Naive thymus-derived CD4-positive, alpha-beta T cell (primary cell): Measurements from ENCODE around the gene FGB. TPM values are rescaled to one million over a fixed set of nuclear protein-coding genes. Genes with fewer than 3 reads are reported as not detected.

Experiments
- ATAC-seq: fragments of 150-1000 bp; cut with Tn5 transposase; 2 replicates; pipeline ENCODE4 v1.10.0; 2021; ENCODE audit warnings: mild to moderate bottlenecking, moderate library complexity
- CTCF ChIA-PET: fragments of 350-600 bp; sonication (Branson Sonifier 250); formaldehyde crosslinking; loops from one replicate; lab custom pipeline; 2021; ENCODE audit warnings: antibody characterized with exemption; lab: Charles Lee
- POLR2A ChIA-PET: fragments of 350-600 bp; sonication (Branson Sonifier 250); formaldehyde crosslinking; loops from one replicate; lab custom pipeline; 2021; ENCODE audit warnings: antibody characterized with exemption, inconsistent platforms; lab: Charles Lee
- DNase-seq, 9 donors: peaks; one replicate each; pipeline versions ENCODE4 v3.0.0 to v3.0.0-alpha.2; 2020 to 2022; ENCODE audit warnings: mixed read lengths in 1 of 9
- H3K27ac ChIP-seq: one replicate; pipeline ENCODE4 v1.7.0; 2013; ENCODE audit warnings: mild to moderate bottlenecking, low read depth, low read length, moderate library complexity
- H3K27me3 ChIP-seq, 2 donors: one replicate each; pipeline ENCODE4 v1.7.0; 2013; ENCODE audit warnings: low read length in 2 of 2, mild to moderate bottlenecking in 2 of 2, moderate library complexity in 2 of 2; ENCODE audit not compliant: control insufficient read depth in 2 of 2, insufficient read depth in 2 of 2
- H3K36me3 ChIP-seq, 3 experiments: 1 replicate in 2 of 3; 2 replicates in 1 of 3; pipeline ENCODE4 v1.7.0; 2013; ENCODE audit warnings: low read length in 3 of 3, mild to moderate bottlenecking in 3 of 3, moderate library complexity in 1 of 3; ENCODE audit not compliant: insufficient read depth in 3 of 3, control insufficient read depth in 2 of 3
- H3K4me1 ChIP-seq, 2 donors: one replicate each; pipeline ENCODE4 v1.7.0; 2013; ENCODE audit warnings: low read length in 2 of 2, mild to moderate bottlenecking in 2 of 2, moderate library complexity in 1 of 2; ENCODE audit not compliant: control insufficient read depth in 2 of 2, insufficient read depth in 2 of 2
- H3K4me3 ChIP-seq: 2 replicates; pipeline ENCODE4 v1.7.0; 2013; ENCODE audit warnings: mild to moderate bottlenecking, low read length
- H3K9me3 ChIP-seq, 3 experiments: 1 replicate in 2 of 3; 2 replicates in 1 of 3; pipeline ENCODE4 v1.7.0; 2013; ENCODE audit warnings: low read length in 3 of 3; ENCODE audit not compliant: control insufficient read depth in 2 of 3
- H3K27ac Mint-ChIP-seq, 9 donors: one replicate each; pipeline ENCODE4 v1.8.0; 2020 to 2022; ENCODE audit warnings: mixed read lengths in 9 of 9, mild to moderate bottlenecking in 8 of 9, moderate library complexity in 5 of 9, inconsistent platforms in 2 of 9
- H3K27me3 Mint-ChIP-seq, 5 donors: one replicate each; pipeline ENCODE4 v1.8.0; 2021 to 2022; ENCODE audit warnings: mixed read lengths in 5 of 5, mild to moderate bottlenecking in 1 of 5
- H3K36me3 Mint-ChIP-seq, 5 donors: one replicate each; pipeline ENCODE4 v1.8.0; 2020 to 2022; ENCODE audit warnings: mixed read lengths in 5 of 5, mild to moderate bottlenecking in 3 of 5, inconsistent platforms in 1 of 5
- H3K4me1 Mint-ChIP-seq, 7 donors: one replicate each; pipeline ENCODE4 v1.8.0; 2020 to 2022; ENCODE audit warnings: mixed read lengths in 7 of 7, mild to moderate bottlenecking in 3 of 7, inconsistent platforms in 1 of 7
- H3K4me3 Mint-ChIP-seq, 10 donors: one replicate each; pipeline ENCODE4 v1.8.0; 2020 to 2022; ENCODE audit warnings: mild to moderate bottlenecking in 10 of 10, mixed read lengths in 10 of 10, moderate library complexity in 6 of 10, inconsistent platforms in 2 of 10
- H3K9me3 Mint-ChIP-seq, 11 donors: one replicate each; pipeline ENCODE4 v1.8.0; 2020 to 2022; ENCODE audit warnings: mixed read lengths in 11 of 11, mild to moderate bottlenecking in 4 of 11, inconsistent platforms in 1 of 11, moderate library complexity in 1 of 11
- intact Hi-C, 2 donors: fragments of 100-400 bp; cut with micrococcal nuclease; formaldehyde crosslinking; loops; one replicate each; pipeline ENCODE4 v1.15.1; 2023
- polyA plus RNA-seq, 2 donors: library from polyadenylated mRNA; unstranded; fragments of 300-500 nt; fragmentation: Illumina TruSeq; gene quantifications; one replicate each; pipeline ENCODE4 v1.2.3, GENCODE V29; 2021
- total RNA-seq, 6 experiments: library from RNA in 5 of 6; stranded (reverse) in 5 of 6; gene quantifications; 1 replicate in 5 of 6; 2 replicates in 1 of 6; pipeline ENCODE4 v1.2.3 and lab custom pipeline; 2021 to 2026

FGB gene
- total and polyA plus RNA-seq, 7 experiments from 2014 or later: not detected

- intact Hi-C loops: no loop called here
- Mint-ChIP-seq H3K9me3 (peaks cover 0 to 5% (median 0%) of the 10 kb centered on the region in 11 donors), H3K4me1 (peaks cover 0 to 18% (median 4%) of the 10 kb centered on the region in 7 donors), H3K4me3 (no peak overlapping the region), H3K27me3 (peaks cover 5 to 38% (median 15%) of the 10 kb centered on the region in 5 donors), H3K36me3 (peaks cover 0 to 7% (median 0%) of the 10 kb centered on the region in 5 donors), H3K27ac (no peak overlapping the region)
- no peaks in the 10 kb centered on the region for H3K9me3 ChIP-seq
- no peak overlapping the region for H3K27ac ChIP-seq
- H3K36me3 ChIP-seq: no peaks in the 10 kb centered on the region
- no peak overlapping the region for H3K4me3 ChIP-seq
- DNase-seq (no peak), ATAC-seq (no peak)
- H3K27me3 ChIP-seq: no peaks in the 10 kb centered on the region
- no peaks in the 10 kb centered on the region for H3K4me1 ChIP-seq
- ChIA-PET CTCF (no interaction called here), POLR2A (no interaction called here)
Observed at GRCh38 chr4:154615211-154615610, 52.4 kb downstream of the FGB start.

- Histone ChIP-seq H3K27ac (no peak overlapping the region), H3K4me3 (no peak overlapping the region), H3K36me3 (no peaks in the 10 kb centered on the region), H3K4me1 (no peaks in the 10 kb centered on the region), H3K9me3 (no peaks in the 10 kb centered on the region), H3K27me3 (no peaks in the 10 kb centered on the region)
- intact Hi-C loops: no loop called here
- peaks cover 5 to 33% (median 12%) of the 10 kb centered on the region in 5 donors for H3K27me3 Mint-ChIP-seq
- H3K4me1 Mint-ChIP-seq: peaks cover 0 to 18% (median 4%) of the 10 kb centered on the region in 7 donors
- H3K4me3 Mint-ChIP-seq: peak overlapping the region in 2 of 10 donors; percentile 6 to 35
- CTCF ChIA-PET: interaction anchor here (1.2 kb wide), 1 partner anchor 57 kb away, joined by 3 read pairs; no protein-coding TSS in a partner anchor
- peaks cover 0 to 7% (median 0%) of the 10 kb centered on the region in 5 donors for H3K36me3 Mint-ChIP-seq
- no peak for ATAC-seq
- POLR2A ChIA-PET: no interaction called here
- peaks cover 0 to 5% (median 0%) of the 10 kb centered on the region in 11 donors for H3K9me3 Mint-ChIP-seq
- peak overlapping the region in 1 of 9 donors; percentile 84 for H3K27ac Mint-ChIP-seq
- no peak for DNase-seq
Observed at GRCh38 chr4:154616287-154616686, 53.5 kb downstream of the FGB start.

- ATAC-seq: no peak
- Mint-ChIP-seq H3K27me3 (peaks cover 2 to 33% (median 10%) of the 10 kb centered on the region in 5 donors), H3K36me3 (peaks cover 0 to 7% (median 0%) of the 10 kb centered on the region in 5 donors), H3K27ac (peak overlapping the region in 1 of 9 donors; percentile 84), H3K4me3 (peak overlapping the region in 4 of 10 donors; percentile 6 to 43 (median 16)), H3K9me3 (peaks cover 0 to 5% (median 0%) of the 10 kb centered on the region in 11 donors), H3K4me1 (peaks cover 0 to 18% (median 5%) of the 10 kb centered on the region in 7 donors)
- POLR2A ChIA-PET: no interaction called here
- intact Hi-C loops: no loop called here
- CTCF ChIA-PET: interaction anchor here (1.2 kb wide), 1 partner anchor 57 kb away, joined by 3 read pairs; no protein-coding TSS in a partner anchor
- Histone ChIP-seq H3K36me3 (no peaks in the 10 kb centered on the region), H3K27me3 (no peaks in the 10 kb centered on the region), H3K4me3 (no peak overlapping the region), H3K4me1 (no peaks in the 10 kb centered on the region), H3K9me3 (no peaks in the 10 kb centered on the region), H3K27ac (no peak overlapping the region)
- no peak for DNase-seq
Observed at GRCh38 chr4:154616731-154617130, 53.9 kb downstream of the FGB start.

- ChIA-PET CTCF (interaction anchor here (1.3 to 1.7 kb wide), 2 partner anchors 66 to 68 kb away, joined by 4 to 13 read pairs; partner anchors contain the start of gene PLRG1), POLR2A (no interaction called here)
- Mint-ChIP-seq H3K4me3 (no peak overlapping the region), H3K27me3 (peaks cover 0 to 26% (median 10%) of the 10 kb centered on the region in 5 donors), H3K27ac (no peak overlapping the region), H3K9me3 (peaks cover 0 to 5% (median 0%) of the 10 kb centered on the region in 11 donors), H3K4me1 (peaks cover 0 to 18% (median 5%) of the 10 kb centered on the region in 7 donors), H3K36me3 (peaks cover 0 to 7% (median 0%) of the 10 kb centered on the region in 5 donors)
- H3K9me3 ChIP-seq: no peaks in the 10 kb centered on the region
- no peaks in the 10 kb centered on the region for H3K4me1 ChIP-seq
- intact Hi-C loops: loop anchor here (1.0 to 2.0 kb wide), 4 partner anchors 8 to 287 kb away; no protein-coding TSS in a partner anchor
- DNase-seq (no peak), ATAC-seq (no peak)
- H3K27me3 ChIP-seq: no peaks in the 10 kb centered on the region
- H3K27ac ChIP-seq: no peak overlapping the region
- no peaks in the 10 kb centered on the region for H3K36me3 ChIP-seq
- no peak overlapping the region for H3K4me3 ChIP-seq
Observed at GRCh38 chr4:154617820-154618317, 55.1 kb downstream of the FGB start.

GRCh38 chr4:154618708-154619315 lies 56.0 kb downstream of the FGB start:
- no peaks in the 10 kb centered on the region for H3K27me3 ChIP-seq
- H3K4me1 Mint-ChIP-seq: peaks cover 0 to 18% (median 5%) of the 10 kb centered on the region in 7 donors
- H3K27ac Mint-ChIP-seq: peak overlapping the region in 1 of 9 donors; percentile 21
- no peaks in the 10 kb centered on the region for H3K36me3 ChIP-seq
- ChIA-PET POLR2A (interaction anchor here (1.0 kb wide), 1 partner anchor 69 kb away, joined by 4 read pairs; the partner anchor contains the start of gene PLRG1), CTCF (interaction anchor here (0.7 to 1.7 kb wide), 5 partner anchors 13 to 69 kb away, joined by 3 to 13 read pairs (median 3); partner anchors contain the start of gene PLRG1)
- ATAC-seq: peak; percentile 76
- no peak overlapping the region for H3K4me3 Mint-ChIP-seq
- no peak overlapping the region for H3K4me3 ChIP-seq
- H3K9me3 Mint-ChIP-seq: peaks cover 0 to 5% (median 0%) of the 10 kb centered on the region in 11 donors
- peaks cover 0 to 23% (median 4%) of the 10 kb centered on the region in 5 donors for H3K27me3 Mint-ChIP-seq
- intact Hi-C loops: loop anchor here (1.0 to 2.0 kb wide), 4 partner anchors 7 to 288 kb away; no protein-coding TSS in a partner anchor
- H3K4me1 ChIP-seq: no peaks in the 10 kb centered on the region
- no peak overlapping the region for H3K27ac ChIP-seq
- peak in 7 of 9 donors; percentile 25 to 51 (median 39) for DNase-seq
- no peaks in the 10 kb centered on the region for H3K9me3 ChIP-seq
- H3K36me3 Mint-ChIP-seq: peaks cover 0 to 7% (median 0%) of the 10 kb centered on the region in 5 donors

- peaks cover 0 to 5% (median 0%) of the 10 kb centered on the region in 11 donors for H3K9me3 Mint-ChIP-seq
- CTCF ChIA-PET: interaction anchor here (1.1 kb wide), 1 partner anchor 68 kb away, joined by 5 read pairs; no protein-coding TSS in a partner anchor
- H3K4me1 Mint-ChIP-seq: peaks cover 0 to 18% (median 5%) of the 10 kb centered on the region in 7 donors
Observed at GRCh38 chr4:154620111-154620510, 57.3 kb downstream of the FGB start.

More at GRCh38 chr4:154620111-154620510, 57.3 kb downstream of the FGB start:
- Mint-ChIP-seq H3K36me3 (peaks cover 0 to 7% (median 0%) of the 10 kb centered on the region in 5 donors), H3K27ac (no peak overlapping the region), H3K4me3 (no peak overlapping the region), H3K27me3 (peaks cover 0 to 22% (median 3%) of the 10 kb centered on the region in 5 donors)
- no peak for DNase-seq
- intact Hi-C loops: loop anchor here in 1 of 2 donors (5.0 kb wide), 2 partner anchors 288 to 833 kb away; partner anchors contain the start of gene SFRP2
- Histone ChIP-seq H3K36me3 (no peaks in the 10 kb centered on the region), H3K27ac (no peak overlapping the region), H3K27me3 (no peaks in the 10 kb centered on the region), H3K4me1 (no peaks in the 10 kb centered on the region), H3K4me3 (no peak overlapping the region), H3K9me3 (no peaks in the 10 kb centered on the region)
- no peak for ATAC-seq
- POLR2A ChIA-PET: no interaction called here
